ENCODE data around the gene SFXN2.
"Not testable (repeated sequence)": the region's sequence is repeated elsewhere in the genome, so short reads cannot be mapped to it uniquely, and the experiment has no call there.

Gene SFXN2

DNA sequence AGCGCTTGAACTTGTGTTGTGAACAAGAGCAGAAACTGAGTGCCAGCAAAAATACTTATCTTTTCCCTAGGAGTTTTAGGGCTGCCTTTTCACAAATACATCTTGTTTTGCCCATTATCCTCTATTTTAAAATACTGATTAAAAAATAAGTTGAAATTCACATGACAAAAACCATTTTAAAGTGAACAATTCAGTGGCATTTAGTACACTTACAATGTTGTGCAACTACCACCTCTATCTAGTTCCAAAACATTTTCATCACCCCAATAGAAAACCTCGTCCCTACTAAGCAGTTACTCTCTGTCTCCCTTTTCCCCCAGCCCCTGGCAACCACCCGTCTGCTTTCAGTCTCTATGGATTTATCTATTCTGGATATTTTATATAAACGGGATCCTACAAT is 30.7 kb downstream of the SFXN2 start:
- in situ Hi-C loops (cut with MboI; ENCODE audit: low sequenced_read_pairs): loop anchor here (25.0 kb wide), 2 partner anchors 167 to 317 kb away; partner anchors contain the start of gene CNNM2

DNA sequence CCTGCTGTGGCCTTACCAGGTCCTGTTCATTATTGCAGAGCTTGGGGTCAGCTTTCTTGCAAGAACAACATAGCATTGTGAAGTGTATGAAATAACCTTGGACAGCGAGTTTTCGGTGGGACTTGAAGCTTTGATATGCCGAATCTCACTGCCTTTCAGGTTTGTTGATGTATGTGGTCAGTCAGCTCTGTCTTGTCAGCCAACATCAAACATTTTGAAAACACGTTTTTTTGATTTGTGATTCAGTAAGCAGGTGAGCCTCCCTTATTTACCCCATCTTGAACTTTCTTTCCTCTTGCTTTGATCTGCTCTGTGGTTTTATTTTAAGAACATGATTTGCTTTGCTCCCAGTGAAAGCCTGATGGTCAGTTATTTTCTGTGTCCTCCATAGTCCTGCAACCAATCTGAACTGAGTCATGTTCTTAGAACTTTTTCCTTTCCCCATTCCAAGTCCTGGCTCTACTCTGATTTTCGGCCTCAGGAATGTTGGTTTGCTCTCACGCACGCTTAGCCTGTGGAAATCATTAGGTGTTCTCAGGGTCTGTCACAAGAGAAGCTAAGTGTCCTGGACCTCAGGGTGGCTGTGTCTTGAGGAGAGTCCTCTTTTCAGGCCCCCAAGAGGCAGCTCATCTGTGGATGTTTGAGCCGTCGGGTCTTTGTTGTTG is 38.0 kb downstream of the SFXN2 start:
- in situ Hi-C loops (cut with MboI; ENCODE audit: low sequenced_read_pairs): no loop called here

DNA sequence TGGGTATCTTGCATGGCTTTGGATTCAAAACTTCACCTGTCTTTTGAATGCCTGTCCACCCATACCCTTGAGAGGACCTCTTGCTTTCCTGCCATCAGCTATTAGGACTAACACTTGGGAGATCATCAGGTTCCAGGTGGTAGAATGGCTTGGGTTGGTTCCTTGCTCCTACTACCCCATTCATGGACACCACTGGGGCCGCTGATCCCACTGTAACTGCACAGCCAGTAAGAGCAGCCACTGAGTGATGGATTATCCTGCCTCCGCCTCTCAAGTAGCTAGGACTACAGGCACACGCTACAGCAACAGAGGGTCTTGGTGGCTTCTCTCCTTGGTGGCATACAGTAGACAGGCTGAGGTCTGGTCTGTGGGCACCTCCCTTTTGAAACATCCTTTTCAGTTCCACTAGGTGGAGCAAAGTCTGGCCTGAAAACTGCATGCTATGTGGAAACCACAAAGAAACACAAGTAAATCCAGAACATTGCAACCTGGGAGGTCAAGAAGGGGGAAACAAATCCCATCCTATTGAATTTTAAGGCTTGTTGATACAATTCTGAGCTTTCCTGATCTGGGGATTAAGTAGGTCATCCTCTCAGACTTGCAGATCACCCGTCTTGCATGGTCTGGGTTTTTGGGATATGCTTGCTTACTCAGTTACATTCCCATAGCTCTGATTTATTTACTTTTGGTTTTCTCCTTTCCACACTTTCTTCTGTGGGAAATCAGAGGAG is 38.7 kb downstream of the SFXN2 start:
- in situ Hi-C loops (cut with MboI; ENCODE audit: low sequenced_read_pairs): no loop called here

DNA sequence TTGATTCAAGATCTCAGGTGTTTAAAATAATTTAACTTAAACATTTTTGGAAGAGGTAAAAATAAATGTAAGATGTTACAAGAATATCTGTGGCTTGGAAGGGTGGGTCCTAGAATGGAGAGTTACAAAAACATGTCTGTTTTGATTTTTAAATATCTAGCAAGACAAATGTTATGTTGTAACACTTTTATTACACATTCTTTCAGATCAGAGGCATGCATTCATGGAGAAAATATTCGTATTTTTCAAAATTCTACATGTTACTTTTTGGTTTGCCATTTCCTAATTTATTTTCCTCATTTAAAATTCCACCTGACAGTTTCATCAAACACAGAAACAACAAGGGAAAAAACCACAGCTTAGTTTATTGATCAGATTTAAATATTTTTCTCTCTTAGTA is 39.3 kb downstream of the SFXN2 start:
- in situ Hi-C loops (cut with MboI; ENCODE audit: low sequenced_read_pairs): no loop called here

DNA sequence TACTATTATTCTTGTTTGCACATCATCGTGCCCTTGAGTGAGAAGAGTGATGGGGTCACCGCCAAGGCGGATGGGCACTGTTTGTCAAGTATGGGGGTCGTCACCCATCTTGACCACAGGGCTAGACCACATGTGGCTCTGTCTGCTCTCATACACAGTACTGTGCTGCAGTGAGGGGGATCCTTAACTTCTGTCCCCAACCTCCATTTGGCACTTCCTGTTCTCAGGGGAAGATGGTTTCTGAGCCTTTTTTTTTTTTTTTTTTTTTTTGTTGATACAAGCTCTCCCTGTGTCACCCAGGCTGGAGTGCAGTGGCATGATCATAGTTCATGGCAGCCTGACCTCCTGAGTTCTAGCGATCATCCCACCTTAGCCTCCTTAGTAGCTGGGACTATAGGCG is 42.9 kb downstream of the SFXN2 start:
- in situ Hi-C loops (cut with MboI; ENCODE audit: low sequenced_read_pairs): no loop called here

DNA sequence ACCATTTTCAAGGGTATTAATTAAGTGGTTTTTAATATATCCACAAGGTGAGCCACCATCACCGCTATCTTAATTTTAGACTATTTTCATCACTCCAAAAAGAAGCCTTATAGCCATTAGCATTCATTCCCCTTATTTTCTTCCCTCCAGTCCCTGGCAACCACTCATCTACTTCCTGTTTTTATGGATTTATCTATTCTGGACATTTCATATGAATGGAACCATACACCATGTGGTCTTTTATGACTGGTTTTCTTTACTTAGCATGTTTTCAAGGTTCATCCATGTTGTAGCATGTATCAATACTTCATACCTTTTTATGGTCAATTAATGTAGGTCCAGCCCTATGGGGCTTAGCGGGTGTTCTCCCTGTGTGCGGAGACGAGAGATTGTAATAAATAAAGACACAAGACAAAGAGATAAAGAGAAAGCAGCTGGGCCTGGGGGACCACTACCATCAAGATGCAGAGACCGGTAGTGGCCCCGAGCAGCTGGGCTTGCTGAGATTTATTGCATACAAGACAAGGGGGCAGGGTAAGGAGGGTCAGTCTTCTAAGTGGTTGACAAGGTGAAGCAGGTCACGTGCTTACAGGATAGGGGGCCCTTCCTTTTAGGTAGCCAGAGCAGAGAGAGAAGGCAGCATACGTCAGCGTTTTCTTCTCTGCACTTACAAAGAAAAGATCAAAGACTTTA is 44.0 kb downstream of the SFXN2 start:
- in situ Hi-C loops (cut with MboI; ENCODE audit: low sequenced_read_pairs): no loop called here

DNA sequence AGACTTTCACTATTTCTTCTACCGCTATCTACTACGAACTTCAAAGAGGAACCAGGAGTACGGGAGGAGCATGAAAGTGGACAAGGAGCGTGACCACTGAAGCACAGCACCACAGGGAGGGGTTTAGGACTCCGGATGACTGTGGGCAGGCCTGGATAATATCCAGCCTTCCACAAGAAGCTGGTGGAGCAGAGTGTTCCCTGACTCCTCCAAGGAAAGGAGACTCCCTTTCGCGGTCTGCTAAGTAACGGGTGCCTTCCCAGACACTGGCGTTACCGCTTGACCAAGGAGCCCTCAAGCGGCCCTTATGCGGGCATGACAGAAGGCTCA is 44.5 kb downstream of the SFXN2 start:
- in situ Hi-C loops (cut with MboI; ENCODE audit: low sequenced_read_pairs): not testable (repeated sequence)

DNA sequence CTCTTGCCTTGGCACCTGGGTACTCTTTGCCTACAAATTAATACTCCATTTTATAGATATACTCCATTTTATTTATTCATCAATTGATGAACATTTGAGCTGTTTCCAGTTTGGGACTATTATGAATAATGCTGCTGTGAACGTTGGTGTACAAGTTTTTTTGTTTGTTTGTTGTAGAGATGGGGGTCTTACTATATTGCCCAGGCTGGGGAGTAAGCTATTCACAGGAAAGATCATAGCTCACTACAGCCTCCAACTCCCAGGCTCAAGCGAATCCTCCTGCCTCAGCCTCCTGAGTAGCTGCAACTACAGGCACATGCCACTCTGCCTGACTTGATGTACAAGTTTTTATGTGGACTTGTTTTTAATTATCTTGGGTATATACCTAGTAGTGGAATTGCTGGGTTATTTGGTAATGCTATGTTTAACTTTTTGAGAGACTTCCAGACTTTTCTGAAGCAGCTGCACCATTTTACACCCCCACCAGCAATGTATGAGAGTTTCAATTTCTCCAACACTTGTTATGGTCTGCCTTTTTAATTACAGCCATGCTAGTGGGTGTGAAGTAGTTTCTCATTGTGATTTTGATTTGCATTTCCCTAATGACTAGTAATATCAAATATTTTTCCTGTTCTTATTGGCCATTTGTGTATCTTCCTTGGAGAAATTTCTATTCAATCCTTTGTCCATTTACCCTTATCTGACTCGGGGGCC is 45.2 kb downstream of the SFXN2 start:
- in situ Hi-C loops (cut with MboI; ENCODE audit: low sequenced_read_pairs): no loop called here

DNA sequence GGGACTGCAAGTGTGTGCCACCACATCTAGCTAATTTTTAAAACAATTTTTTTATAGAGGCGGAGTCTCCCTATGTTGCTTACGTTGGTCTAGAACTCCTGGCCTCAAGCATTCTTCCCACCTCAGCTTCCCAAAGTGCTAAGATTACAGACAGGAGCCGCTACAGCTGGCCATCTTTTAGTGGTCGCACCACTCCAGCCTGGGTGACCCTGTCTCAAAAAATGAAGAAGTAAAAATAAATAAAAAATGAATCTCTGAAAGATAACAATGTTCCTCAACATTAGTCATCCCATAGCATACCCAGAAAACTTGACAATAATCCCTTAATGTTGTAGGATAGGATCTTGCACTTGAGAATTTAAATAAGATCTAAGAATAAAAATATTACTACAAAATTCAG is 47.5 kb downstream of the SFXN2 start:
- in situ Hi-C loops (cut with MboI; ENCODE audit: low sequenced_read_pairs): no loop called here

DNA sequence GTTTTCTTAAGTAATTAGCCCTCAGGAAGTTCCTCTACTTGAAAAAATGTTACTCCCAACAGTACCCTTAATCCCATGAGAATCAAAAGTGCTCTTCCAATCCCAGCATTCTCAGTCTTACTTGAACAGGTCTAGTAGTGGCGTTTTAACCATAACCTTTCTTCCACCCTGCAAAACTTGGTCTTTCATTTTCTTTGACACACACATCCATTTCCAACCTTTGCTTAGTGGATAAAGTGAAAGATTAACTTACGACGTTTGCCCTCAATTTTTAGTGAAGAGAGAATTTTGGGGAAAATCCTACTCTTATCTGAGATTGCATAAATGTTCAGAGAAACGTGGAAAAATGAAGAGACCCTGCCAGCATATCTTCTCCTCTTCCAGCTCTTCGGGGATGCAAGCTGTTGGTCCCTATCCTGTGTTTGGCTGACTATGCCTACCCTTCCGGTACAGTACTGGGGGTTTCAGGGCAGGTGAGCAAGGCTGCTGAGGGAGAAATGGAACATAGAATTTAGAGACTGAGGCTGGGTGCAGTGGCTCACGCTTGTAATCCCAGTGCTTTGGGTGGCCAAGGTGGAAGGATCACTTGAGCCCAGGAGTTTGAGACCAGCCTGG is 48.1 kb downstream of the SFXN2 start:
- in situ Hi-C loops (cut with MboI; ENCODE audit: low sequenced_read_pairs): no loop called here

DNA sequence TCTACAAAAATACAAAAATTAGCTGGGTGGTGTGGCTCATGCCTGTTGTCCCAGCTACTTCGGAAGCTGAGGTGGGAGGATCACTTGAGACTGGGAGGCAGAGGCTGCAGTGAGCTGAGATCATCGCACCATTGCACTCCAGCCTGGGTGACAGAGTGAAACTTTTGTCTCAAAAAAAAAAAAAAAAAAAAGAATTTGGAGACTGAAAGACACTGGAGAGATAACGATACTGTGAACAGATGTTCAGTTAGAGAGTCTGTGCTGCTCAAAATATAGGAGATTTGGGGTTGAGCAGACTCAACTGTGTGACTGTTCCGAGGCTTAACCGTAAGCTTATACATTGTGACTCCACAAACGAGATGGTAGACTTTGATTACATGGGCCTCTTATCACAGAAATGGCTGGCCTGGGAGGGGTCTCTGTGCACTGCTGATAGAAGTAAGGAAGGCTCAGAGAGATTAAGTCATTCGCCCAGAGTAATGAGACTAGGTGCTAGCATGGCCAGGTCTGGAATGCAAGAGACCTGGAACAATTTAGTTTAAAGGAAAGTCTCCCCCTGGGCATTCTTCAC is 48.7 kb downstream of the SFXN2 start:
- in situ Hi-C loops (cut with MboI; ENCODE audit: low sequenced_read_pairs): no loop called here

DNA sequence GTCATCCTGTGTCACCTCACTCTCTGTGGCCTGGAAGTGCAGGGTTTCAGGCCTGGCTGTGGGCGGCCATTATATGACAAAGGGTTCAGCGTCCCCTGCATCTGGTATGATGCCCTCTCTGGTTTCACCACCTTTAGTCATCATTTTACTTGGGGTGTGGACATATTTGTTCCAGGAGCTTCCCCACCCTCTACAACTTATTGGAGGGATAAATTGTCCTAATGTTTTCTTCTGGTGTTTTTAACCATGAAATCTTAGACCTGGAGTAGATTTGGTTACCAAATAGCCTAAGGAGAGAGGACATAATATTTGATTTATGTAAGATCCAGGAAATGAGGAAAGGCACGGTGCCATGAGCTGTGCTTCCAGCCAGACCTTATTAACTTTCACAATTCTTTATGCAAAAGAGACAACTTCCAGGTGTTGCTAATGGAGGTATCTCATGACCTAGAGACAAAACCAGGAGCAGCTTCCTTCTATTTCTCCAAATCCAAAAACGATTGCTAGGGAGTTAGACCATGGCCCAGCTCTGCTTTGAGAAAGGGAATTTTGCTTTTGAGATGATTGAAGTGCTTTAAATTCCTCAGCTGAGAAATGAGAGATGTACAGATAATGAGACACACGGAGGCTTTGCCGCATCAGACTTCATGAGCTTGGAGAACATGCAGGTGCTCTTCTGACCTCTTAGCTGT is 50.2 kb downstream of the SFXN2 start:
- in situ Hi-C loops (cut with MboI; ENCODE audit: low sequenced_read_pairs): no loop called here

DNA sequence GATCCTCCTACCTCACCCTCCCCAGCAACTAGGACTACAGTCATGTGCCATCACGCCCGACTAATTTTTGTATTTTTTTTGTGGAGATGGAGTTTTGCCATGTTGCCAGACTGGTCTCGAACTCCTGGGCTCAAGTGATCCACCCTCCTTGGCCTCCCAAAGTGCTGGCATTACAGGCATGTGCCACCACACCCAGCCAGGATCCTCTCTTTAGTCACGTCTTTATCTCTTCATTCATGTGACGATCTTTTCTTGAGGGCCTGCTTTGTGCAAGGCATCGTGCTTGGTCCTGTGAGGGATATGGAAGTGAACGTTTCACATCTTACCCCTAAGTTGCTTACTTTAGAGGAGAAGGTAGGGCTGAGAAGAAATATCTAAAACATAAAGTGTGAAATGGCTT is 50.9 kb downstream of the SFXN2 start:
- in situ Hi-C loops (cut with MboI; ENCODE audit: low sequenced_read_pairs): no loop called here

DNA sequence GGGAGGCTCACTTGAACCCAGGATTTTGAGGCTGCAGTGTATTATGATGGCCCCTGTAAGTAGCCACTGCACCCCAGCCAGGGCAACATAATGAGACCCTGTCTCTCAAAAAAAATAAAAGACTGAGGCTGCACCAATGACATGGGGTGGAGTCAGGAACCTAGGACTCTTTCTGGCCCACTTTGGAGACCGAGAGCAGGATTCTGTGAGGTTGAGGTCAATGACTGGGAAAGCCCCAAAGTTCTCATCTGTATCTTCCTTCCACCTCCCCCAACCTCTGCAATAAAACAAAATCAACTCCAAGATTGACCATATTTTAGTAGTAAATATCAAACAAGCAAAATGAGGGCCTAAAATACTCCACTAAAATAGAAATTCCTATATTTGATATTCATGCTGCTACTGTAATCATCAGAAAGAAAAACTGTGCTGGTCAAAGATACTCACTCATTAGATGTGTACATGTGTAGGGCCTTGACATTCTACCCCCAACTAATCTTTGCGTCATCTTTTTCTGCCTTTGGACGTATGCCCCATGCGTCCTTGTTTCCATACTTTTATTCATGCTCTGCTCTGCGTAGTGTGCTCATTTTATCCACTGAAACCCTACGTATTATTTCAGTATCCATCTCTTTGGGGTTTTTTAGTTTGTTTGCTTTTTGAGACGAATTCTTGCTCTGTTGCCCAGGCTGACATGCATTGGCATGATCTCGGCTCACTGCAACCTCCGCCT is 53.2 kb downstream of the SFXN2 start:
- in situ Hi-C loops (cut with MboI; ENCODE audit: low sequenced_read_pairs): no loop called here

DNA sequence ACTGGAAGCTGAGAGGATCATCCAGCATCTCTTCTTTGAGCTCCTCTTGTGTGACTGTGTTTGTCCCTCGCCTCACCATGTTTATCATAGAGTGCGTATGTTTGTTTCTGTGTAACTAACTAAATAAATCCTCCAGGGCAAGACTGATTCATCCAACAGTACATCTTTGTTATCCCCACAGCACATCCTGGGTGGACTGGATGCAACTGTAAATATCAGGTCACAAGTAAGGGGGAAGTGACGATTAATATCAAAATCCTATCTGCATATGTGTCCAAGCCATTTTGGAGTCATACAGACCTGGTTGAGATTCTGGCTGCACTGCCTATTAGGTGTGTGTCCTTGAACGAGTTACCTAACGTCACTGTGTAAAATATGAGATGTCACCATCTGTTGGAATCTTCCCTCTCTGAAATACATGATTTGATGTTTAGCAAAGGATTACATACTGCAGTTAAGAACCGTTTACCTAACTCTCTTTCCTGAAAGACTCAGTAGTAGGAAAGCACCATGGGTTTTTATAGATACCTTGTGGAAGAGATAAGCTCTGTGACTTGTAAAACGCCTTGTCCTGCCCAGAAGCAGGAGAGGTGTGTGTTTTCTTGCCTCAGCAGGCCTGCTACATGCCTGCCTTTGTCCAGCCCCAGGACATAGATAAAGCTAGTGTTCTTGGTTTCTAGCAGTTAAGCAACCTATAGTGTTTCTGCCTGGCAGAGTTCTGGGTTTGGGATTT is 55.1 kb downstream of the SFXN2 start:
- in situ Hi-C loops (cut with MboI; ENCODE audit: low sequenced_read_pairs): no loop called here

DNA sequence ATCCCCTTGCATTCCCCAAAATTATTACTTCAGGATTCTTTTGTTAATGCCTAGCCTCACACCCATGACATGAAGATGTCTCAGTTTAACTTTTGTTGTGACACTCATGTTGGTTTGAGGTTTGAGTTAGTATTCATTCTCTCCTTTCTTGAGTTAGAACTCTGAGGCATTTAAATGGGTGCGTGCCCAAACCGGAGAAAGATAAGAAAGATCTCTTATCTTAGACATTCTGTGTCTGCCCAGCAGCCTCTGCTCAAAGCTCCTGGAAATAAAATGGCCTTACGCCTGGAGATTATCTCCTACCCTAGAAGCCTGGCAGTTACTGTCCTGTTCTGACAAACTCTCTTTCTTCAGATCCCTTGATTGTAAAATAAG is 55.7 kb downstream of the SFXN2 start:
- in situ Hi-C loops (cut with MboI; ENCODE audit: low sequenced_read_pairs): no loop called here

DNA sequence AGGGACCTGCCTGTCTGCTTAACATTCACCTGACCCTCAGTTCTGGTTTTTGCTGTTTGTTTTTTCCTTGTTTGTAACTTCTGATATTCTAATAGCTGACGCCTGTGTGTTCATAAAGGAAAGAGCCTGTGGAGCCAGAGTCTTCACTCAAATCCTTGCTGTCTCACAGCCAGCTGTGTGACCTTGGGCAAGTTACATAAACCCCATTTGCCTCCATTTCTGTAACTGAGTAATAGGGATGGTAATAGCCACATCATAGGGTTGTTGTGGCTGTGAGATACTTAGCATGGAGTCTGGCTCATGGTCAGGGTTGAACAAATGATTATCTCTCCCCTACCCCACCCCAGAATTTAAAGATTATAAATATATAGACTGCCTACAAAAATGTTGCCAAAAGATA is 56.4 kb downstream of the SFXN2 start:
- in situ Hi-C loops (cut with MboI; ENCODE audit: low sequenced_read_pairs): no loop called here

DNA sequence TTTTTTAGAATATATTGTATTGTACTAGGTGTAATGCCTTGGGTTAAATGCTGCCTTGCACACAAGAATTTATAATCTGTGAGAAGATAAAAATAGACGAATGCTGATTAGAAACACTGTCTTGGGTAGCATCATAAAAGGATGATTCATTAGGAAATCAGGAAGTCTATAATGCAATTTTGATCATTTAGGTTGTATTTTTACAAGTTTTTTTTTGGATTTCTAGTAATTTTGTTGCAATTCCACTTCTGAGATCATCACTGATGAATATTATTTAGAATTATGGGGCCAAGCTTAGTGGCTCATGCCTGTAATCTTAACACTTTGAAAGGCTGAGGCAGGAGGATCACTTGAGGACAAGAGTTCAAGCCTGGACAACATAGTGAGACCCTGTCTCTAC is 58.9 kb downstream of the SFXN2 start:
- in situ Hi-C loops (cut with MboI; ENCODE audit: low sequenced_read_pairs): no loop called here

DNA sequence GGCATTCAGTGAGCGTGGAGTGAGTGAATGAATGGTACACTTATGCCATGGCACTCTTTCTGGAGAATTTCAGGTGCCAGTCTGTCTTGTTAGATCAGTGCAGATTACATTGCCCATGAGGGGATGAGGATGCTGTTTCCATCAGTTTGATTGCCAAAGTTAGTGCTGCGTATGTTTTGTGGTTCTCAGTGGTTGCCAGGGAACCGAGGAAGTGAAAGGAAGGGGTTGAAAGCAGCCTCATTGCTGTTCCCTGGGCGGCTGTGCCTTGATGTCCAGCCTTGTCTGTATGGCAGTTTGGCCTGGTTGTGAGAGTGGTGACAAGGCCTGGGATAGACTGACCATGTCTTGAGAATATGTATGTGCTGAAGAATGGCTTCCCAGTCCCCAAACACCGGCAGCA is 59.5 kb downstream of the SFXN2 start:
- in situ Hi-C loops (cut with MboI; ENCODE audit: low sequenced_read_pairs): no loop called here
